ENCODE results near the gene PPP2R5E. TPM values are rescaled to one million over a fixed set of nuclear protein-coding genes. Genes with fewer than 3 reads are reported as not detected.

Gene PPP2R5E
- total and polyA plus RNA-seq, 9 of the 15 experiments (the other 6 are each of a cell fraction or from before 2014, with no cell fraction given) = 4.2 to 30.3 (median 11.0) TPM

GRCh38 chr14:63472986-63473788 is 70.0 kb downstream of the PPP2R5E start (continued):
- no peak for TF ChIP-seq XRCC5 (IDR thresholded peaks at IDR 0.05; ENCODE audit: low read depth, low read length)
- no peak for TF ChIP-seq NR2C2 (CRISPR knock-in tag; IDR thresholded peaks at IDR 0.05)
- peak; percentile 51; the same call in 1 of the 2 replicates for TF ChIP-seq NR2C2 (tag; IDR thresholded peaks at IDR 0.05)
- no peak for TF ChIP-seq OTX1 (CRISPR knock-in tag; IDR thresholded peaks at IDR 0.05)
- TF ChIP-seq POLR2H (tag; IDR thresholded peaks at IDR 0.05; ENCODE audit: low read depth) = peak; percentile 59; the same call in 1 of the 2 replicates
- no peak for TF ChIP-seq HOXB6 (CRISPR knock-in tag; IDR thresholded peaks at IDR 0.05; ENCODE audit: borderline replicate concordance)
- TF ChIP-seq TRIM24 (IDR thresholded peaks at IDR 0.05) = peak in 1 of 2 experiments; percentile 45; a peak in 1 of 4 replicates
- TF ChIP-seq ZFX (CRISPR knock-in tag; IDR thresholded peaks at IDR 0.05) = no peak
- no peak for TF ChIP-seq ZNF740 (CRISPR knock-in tag; IDR thresholded peaks at IDR 0.05)
- TF ChIP-seq ZNF740 (tag; IDR thresholded peaks at IDR 0.05) = no peak
- 0 out of 2 replicates have a peak, but pooled peaks have one; percentile 10 for TF ChIP-seq SMAD3 (CRISPR knock-in tag; conservative IDR thresholded peaks at IDR 0.05)
- 0 out of 2 replicates have a peak, but pooled peaks have one; percentile 18 for TF ChIP-seq ATF7 (IDR thresholded peaks at IDR 0.05)
- TF ChIP-seq EP300 (IDR thresholded peaks at IDR 0.05; ENCODE audit: low read length) = peak; percentile 27; the same call in 1 of the 2 replicates
- peak; percentile 81 for TF ChIP-seq CEBPG (CRISPR knock-in tag; IDR thresholded peaks at IDR 0.05)
- TF ChIP-seq CEBPG (tag; conservative IDR thresholded peaks at IDR 0.05 in 1 of 2, IDR thresholded peaks at IDR 0.05 in 1 of 2) = peak; percentile 82 to 93
- TF ChIP-seq ATF4 (CRISPR knock-in tag; IDR thresholded peaks at IDR 0.05) = peak; percentile 83
